HepG2 (cell line): ENCODE measurements around the gene SLC25A47. TPM values are rescaled to one million over a fixed set of nuclear protein-coding genes. Genes with fewer than 3 reads are reported as not detected.

Experiments used
- ARNT2 ChIP-seq: sonication (generic); formaldehyde crosslinking; IDR thresholded peaks from 2 replicates; pipeline ENCODE4 v1.8.0; 2022; ENCODE audit warnings: mild to moderate bottlenecking, low read depth, missing genetic modification reagents, moderate library complexity
- BHLHE40 ChIP-seq: IDR thresholded peaks from 2 replicates; pipeline ENCODE4 v1.6.1; 2011; ENCODE audit warnings: low read length, improper control_type of control experiment
- DMTF1 ChIP-seq: sonication (generic); formaldehyde crosslinking; IDR thresholded peaks from 2 replicates; pipeline ENCODE4 v1.4.0; 2020; ENCODE audit warnings: mild to moderate bottlenecking, missing genetic modification reagents
- HDAC1 ChIP-seq: sonication (generic); formaldehyde crosslinking; IDR thresholded peaks from 2 replicates; pipeline ENCODE4 v1.5.1; 2020; ENCODE audit warnings: mild to moderate bottlenecking, missing genetic modification reagents
- HOXA3 ChIP-seq: sonication (generic); formaldehyde crosslinking; IDR thresholded peaks from 2 replicates; pipeline ENCODE4 v1.5.0; 2020; ENCODE audit warnings: missing genetic modification reagents
- MXD1 ChIP-seq: sonication (generic); formaldehyde crosslinking; IDR thresholded peaks from 2 replicates; pipeline ENCODE4 v1.4.0; 2020; ENCODE audit warnings: mild to moderate bottlenecking, missing genetic modification reagents
- NPAS2 ChIP-seq: sonication (generic); formaldehyde crosslinking; IDR thresholded peaks from 2 replicates; pipeline ENCODE4 v1.8.0; 2022; ENCODE audit warnings: mild to moderate bottlenecking, missing genetic modification reagents, borderline replicate concordance
- SATB2 ChIP-seq: sonication (generic); formaldehyde crosslinking; IDR thresholded peaks from 2 replicates; pipeline ENCODE4 v1.5.0; 2020; ENCODE audit warnings: missing genetic modification reagents
- ZBED4 ChIP-seq: sonication (generic); formaldehyde crosslinking; IDR thresholded peaks from 2 replicates; pipeline ENCODE4 v1.4.0; 2020; ENCODE audit warnings: missing genetic modification reagents, borderline replicate concordance
- ZBTB2 ChIP-seq: sonication (generic); formaldehyde crosslinking; IDR thresholded peaks from 2 replicates; pipeline ENCODE4 v1.8.0; 2022; ENCODE audit warnings: low read depth, missing genetic modification reagents
- ZNF343 ChIP-seq: sonication (generic); formaldehyde crosslinking; IDR thresholded peaks from 2 replicates; pipeline ENCODE4 v1.4.0; 2020; ENCODE audit warnings: mild to moderate bottlenecking, missing genetic modification reagents
- ZNF362 ChIP-seq: sonication (generic); formaldehyde crosslinking; IDR thresholded peaks from 2 replicates; pipeline ENCODE4 v1.4.0; 2020; ENCODE audit warnings: missing genetic modification reagents, mild to moderate bottlenecking, borderline replicate concordance
- ZNF430 ChIP-seq: sonication (generic); formaldehyde crosslinking; IDR thresholded peaks from 2 replicates; pipeline ENCODE4 v1.9.0; 2021; ENCODE audit warnings: mild to moderate bottlenecking, missing genetic modification reagents
- ZNF44 ChIP-seq: sonication (generic); formaldehyde crosslinking; IDR thresholded peaks from 2 replicates; pipeline ENCODE4 v1.5.1; 2020; ENCODE audit warnings: mild to moderate bottlenecking, missing genetic modification reagents
- ZNF496 ChIP-seq: sonication (generic); formaldehyde crosslinking; IDR thresholded peaks from 2 replicates; pipeline ENCODE4 v1.8.1; 2023; ENCODE audit warnings: mild to moderate bottlenecking, moderate library complexity, missing genetic modification reagents; ENCODE audit not compliant: insufficient replicate concordance
- ZNF800 ChIP-seq: sonication (generic); formaldehyde crosslinking; IDR thresholded peaks from 2 replicates; pipeline ENCODE4 v1.4.0; 2020; ENCODE audit warnings: missing genetic modification reagents
- polyA plus RNA-seq, 8 experiments: library from polyadenylated mRNA; depleted of rRNA in 3 of 8; stranded (reverse) in 7 of 8; unstranded in 1 of 8; fragments of >200 nt; fragmentation: Illumina TruSeq in 4 of 8; extraction: Trizol in 4 of 8; gene quantifications; 2 replicates each; pipeline versions ENCODE4 v1.2.1 to v1.2.3, GENCODE V29; 2011 to 2016; ENCODE audit warnings: low read depth in 4 of 8, missing spikeins in 1 of 8, mixed read lengths in 1 of 8; ENCODE audit not compliant: insufficient read depth in 1 of 8
- total RNA-seq, 5 experiments: library from RNA; depleted of rRNA; stranded (reverse); fragments of >200 nt; fragmentation: Illumina TruSeq; extraction: Trizol; gene quantifications; 2 replicates each; pipeline ENCODE4 v1.2.3, GENCODE V29; 2016; ENCODE audit warnings: low read depth in 1 of 5

The SLC25A47 gene
- total and polyA plus RNA-seq, 2 of the 13 experiments (the other 11 are each of a cell fraction or from before 2014, with no cell fraction given): 1.0 to 1.7 TPM

- peak; percentile 82; the same call in 1 of the 2 replicates for TF ChIP-seq ZBED4 (CRISPR knock-in tag)
- TF ChIP-seq ARNT2 (CRISPR knock-in tag): peak; percentile 48; the same call in 1 of the 2 replicates
- 0 out of 2 replicates have a peak, but pooled peaks have one; percentile 6 for TF ChIP-seq MXD1 (CRISPR knock-in tag)
- TF ChIP-seq BHLHE40: no peak
- TF ChIP-seq ZNF496 (CRISPR knock-in tag): no peak
- TF ChIP-seq ZNF343: no peak
- TF ChIP-seq SATB2: 0 out of 2 replicates have a peak, but pooled peaks have one; percentile 38
- TF ChIP-seq ZNF800: peak; percentile 89
- TF ChIP-seq ZNF430 (CRISPR knock-in tag): 0 out of 2 replicates have a peak, but pooled peaks have one; percentile 65
- TF ChIP-seq ZNF44: no peak; the same call in 1 of the 2 replicates
- peak; percentile 39 for TF ChIP-seq HOXA3 (CRISPR knock-in tag)
- peak; percentile 41; the same call in 1 of the 2 replicates for TF ChIP-seq HDAC1 (CRISPR knock-in tag)
- no peak for TF ChIP-seq NPAS2
- no peak for TF ChIP-seq ZNF362 (CRISPR knock-in tag)
- peak; percentile 41; the same call in 1 of the 2 replicates for TF ChIP-seq ZBTB2
- no peak for TF ChIP-seq DMTF1 (CRISPR knock-in tag)
Observed at GRCh38 chr14:100306101-100306997, 16.8 kb upstream of the SLC25A47 start, which contains the start of gene SLC25A29 (continued).
